ENCODE results near the gene TRIM71. TPM values are rescaled to one million over a fixed set of nuclear protein-coding genes. Genes with fewer than 3 reads are reported as not detected.

The TRIM71 gene
- polyA plus RNA-seq, 1 donor from 2014 or later: 4.0 TPM

DNA sequence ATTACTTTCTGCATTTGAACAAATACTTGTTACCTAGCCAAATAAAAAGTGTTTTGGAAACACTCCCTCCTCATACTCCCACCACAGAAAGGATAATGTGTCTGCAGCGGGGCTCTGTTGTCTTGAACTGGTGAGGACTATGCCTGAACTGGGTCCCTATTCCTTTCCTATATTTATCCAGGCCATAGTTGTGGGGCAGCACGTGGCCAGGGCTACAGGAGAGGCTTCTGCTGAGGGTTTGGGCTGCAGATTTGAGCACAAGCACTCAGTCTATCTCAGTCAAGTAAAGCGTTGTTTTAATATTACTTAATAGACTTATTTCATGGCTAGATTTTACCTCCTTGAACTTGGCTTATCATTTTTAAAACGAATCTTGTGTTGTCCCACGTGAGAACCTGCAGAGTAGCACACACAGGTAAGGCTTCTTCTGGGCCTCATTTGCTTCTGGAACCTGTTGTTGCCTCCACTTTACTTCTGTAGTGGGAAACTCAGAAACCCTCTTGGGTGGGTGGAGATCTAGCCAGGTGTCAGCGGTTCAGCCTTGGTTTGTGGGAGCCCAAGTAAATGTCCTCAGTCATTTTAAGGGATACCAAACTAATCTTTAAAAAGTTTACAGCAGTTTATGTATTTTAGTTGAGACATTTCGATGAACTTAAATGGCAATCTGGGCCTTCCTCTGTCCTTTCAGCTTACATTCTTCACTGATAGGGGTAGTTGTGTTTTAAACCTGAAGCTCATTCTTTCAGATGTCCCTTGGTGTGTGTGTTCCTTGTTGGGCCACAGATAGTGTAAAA, 51.1 kb downstream of the TRIM71 start:
- H4K20me1 ChIP-seq (ENCODE audit: insufficient read depth): no peaks in the 10 kb centered on the region
- H3K9me3 ChIP-seq (ENCODE audit: low read length): no peaks in the 10 kb centered on the region
- H3K9me2 ChIP-seq (ENCODE audit: insufficient read depth, low read length): no peaks in the 10 kb centered on the region
- no peak overlapping the region for H3K4me2 ChIP-seq (ENCODE audit: low read length)
- no peaks in the 10 kb centered on the region for H3K36me3 ChIP-seq (ENCODE audit: insufficient read depth, low read length)
- H3K27me3 ChIP-seq (ENCODE audit: insufficient read depth, low read depth, low read length): no peaks in the 10 kb centered on the region
- H2AFZ ChIP-seq (ENCODE audit: low read depth, low read length): no peak overlapping the region
- H3K9ac ChIP-seq (ENCODE audit: low read length): no peak overlapping the region
- no peak overlapping the region for H3K27ac ChIP-seq (ENCODE audit: low read length)
- TF ChIP-seq EP300 (conservative IDR thresholded peaks at IDR 0.05; ENCODE audit: poor library complexity, severe bottlenecking) (no peak), TAF1 (IDR thresholded peaks at IDR 0.05; ENCODE audit: low read depth) (no peak), EZH2 (IDR thresholded peaks at IDR 0.05; ENCODE audit: borderline replicate concordance, insufficient read depth, low read length, poor library complexity, severe bottlenecking) (no peak)
- peaks cover 13% of the 10 kb centered on the region for H3K79me2 ChIP-seq (replicated peaks; ENCODE audit: insufficient read depth, low read length)
- H3K4me3 ChIP-seq (ENCODE audit: low read length): no peak overlapping the region
- no peaks in the 10 kb centered on the region for H3F3A ChIP-seq (ENCODE audit: insufficient read depth, low read length, poor library complexity, severe bottlenecking)

- no peaks in the 10 kb centered on the region for H3K36me3 ChIP-seq (ENCODE audit: insufficient read depth, low read length)
- no peak overlapping the region for H3K4me3 ChIP-seq (ENCODE audit: low read length)
- H3F3A ChIP-seq (ENCODE audit: insufficient read depth, low read length, poor library complexity, severe bottlenecking): no peaks in the 10 kb centered on the region
- no peak overlapping the region for H3K9ac ChIP-seq (ENCODE audit: low read length)
- H3K27me3 ChIP-seq (ENCODE audit: insufficient read depth, low read depth, low read length): no peaks in the 10 kb centered on the region
- H3K79me2 ChIP-seq (replicated peaks; ENCODE audit: insufficient read depth, low read length): peaks cover 13% of the 10 kb centered on the region
- no peak overlapping the region for H2AFZ ChIP-seq (ENCODE audit: low read depth, low read length)
- H3K9me2 ChIP-seq (ENCODE audit: insufficient read depth, low read length): no peaks in the 10 kb centered on the region
- no peak overlapping the region for H3K4me2 ChIP-seq (ENCODE audit: low read length)
- no peak overlapping the region for H3K27ac ChIP-seq (ENCODE audit: low read length)
- TF ChIP-seq, protein P1, sequence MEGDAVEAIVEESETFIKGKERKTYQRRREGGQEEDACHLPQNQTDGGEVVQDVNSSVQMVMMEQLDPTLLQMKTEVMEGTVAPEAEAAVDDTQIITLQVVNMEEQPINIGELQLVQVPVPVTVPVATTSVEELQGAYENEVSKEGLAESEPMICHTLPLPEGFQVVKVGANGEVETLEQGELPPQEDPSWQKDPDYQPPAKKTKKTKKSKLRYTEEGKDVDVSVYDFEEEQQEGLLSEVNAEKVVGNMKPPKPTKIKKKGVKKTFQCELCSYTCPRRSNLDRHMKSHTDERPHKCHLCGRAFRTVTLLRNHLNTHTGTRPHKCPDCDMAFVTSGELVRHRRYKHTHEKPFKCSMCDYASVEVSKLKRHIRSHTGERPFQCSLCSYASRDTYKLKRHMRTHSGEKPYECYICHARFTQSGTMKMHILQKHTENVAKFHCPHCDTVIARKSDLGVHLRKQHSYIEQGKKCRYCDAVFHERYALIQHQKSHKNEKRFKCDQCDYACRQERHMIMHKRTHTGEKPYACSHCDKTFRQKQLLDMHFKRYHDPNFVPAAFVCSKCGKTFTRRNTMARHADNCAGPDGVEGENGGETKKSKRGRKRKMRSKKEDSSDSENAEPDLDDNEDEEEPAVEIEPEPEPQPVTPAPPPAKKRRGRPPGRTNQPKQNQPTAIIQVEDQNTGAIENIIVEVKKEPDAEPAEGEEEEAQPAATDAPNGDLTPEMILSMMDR (IDR thresholded peaks at IDR 0.05; ENCODE audit: poor library complexity, severe bottlenecking): no peak
- TF ChIP-seq EZH2 (IDR thresholded peaks at IDR 0.05; ENCODE audit: borderline replicate concordance, insufficient read depth, low read length, poor library complexity, severe bottlenecking) (no peak), EP300 (conservative IDR thresholded peaks at IDR 0.05; ENCODE audit: poor library complexity, severe bottlenecking) (no peak), SMC3 (conservative IDR thresholded peaks at IDR 0.05; ENCODE audit: poor library complexity) (no peak)
- H3K9me3 ChIP-seq (ENCODE audit: low read length): no peaks in the 10 kb centered on the region
- H4K20me1 ChIP-seq (ENCODE audit: insufficient read depth): no peaks in the 10 kb centered on the region
Measured at GRCh38 chr3:32869513-32870047, 51.8 kb downstream of the TRIM71 start.

DNA sequence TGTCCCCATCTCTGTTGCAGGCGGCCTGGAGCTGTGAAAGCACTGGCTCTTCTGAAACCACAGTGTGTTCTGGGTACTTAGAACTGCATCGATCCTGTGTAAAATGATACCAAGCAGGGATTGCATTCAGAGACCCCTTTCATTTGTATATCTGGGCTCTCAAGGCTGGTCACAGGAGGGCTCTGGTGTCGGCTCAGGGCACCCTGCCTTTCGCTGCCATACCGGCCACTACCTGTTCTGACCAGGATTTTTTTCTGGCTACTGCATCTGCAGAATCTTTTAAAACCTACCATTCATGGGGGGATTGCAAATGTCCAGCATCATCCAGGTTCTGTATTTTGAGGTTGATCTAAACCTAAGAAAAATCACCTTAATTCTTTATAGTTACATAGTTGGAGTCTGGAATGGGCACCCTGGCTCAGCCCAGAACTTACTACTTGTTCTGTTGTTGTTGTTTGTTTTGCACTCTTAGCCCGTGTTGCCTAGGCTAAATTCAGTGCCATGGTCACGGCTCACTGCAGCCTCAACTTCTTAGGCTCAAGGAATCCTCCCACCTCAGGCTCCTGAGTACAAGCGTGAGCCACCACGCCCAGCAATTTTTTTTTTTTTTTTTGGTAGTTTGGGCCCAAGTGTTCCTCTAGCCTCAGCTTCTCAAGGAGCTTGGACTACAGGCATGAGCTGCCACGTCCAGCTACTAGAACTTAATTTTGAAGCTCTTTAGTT, 52.7 kb downstream of the TRIM71 start:
- Histone ChIP-seq H3K9me3 (ENCODE audit: low read length) (no peaks in the 10 kb centered on the region), H3K4me2 (ENCODE audit: low read length) (no peak overlapping the region), H2AFZ (ENCODE audit: low read depth, low read length) (no peak overlapping the region), H4K20me1 (ENCODE audit: insufficient read depth) (no peaks in the 10 kb centered on the region), H3K4me3 (ENCODE audit: low read length) (no peak overlapping the region), H3K79me2 (replicated peaks; ENCODE audit: insufficient read depth, low read length) (peaks cover 13% of the 10 kb centered on the region), H3K9me2 (ENCODE audit: insufficient read depth, low read length) (no peaks in the 10 kb centered on the region), H3K36me3 (ENCODE audit: insufficient read depth, low read length) (no peaks in the 10 kb centered on the region), H3K27me3 (ENCODE audit: insufficient read depth, low read depth, low read length) (no peaks in the 10 kb centered on the region), H3K27ac (ENCODE audit: low read length) (no peak overlapping the region), H3K9ac (ENCODE audit: low read length) (no peak overlapping the region), H3F3A (ENCODE audit: insufficient read depth, low read length, poor library complexity, severe bottlenecking) (no peaks in the 10 kb centered on the region)
- no peak for TF ChIP-seq EZH2 (IDR thresholded peaks at IDR 0.05; ENCODE audit: borderline replicate concordance, insufficient read depth, low read length, poor library complexity, severe bottlenecking)
- TF ChIP-seq, protein P1 (IDR thresholded peaks at IDR 0.05; ENCODE audit: poor library complexity, severe bottlenecking): no peak
- TF ChIP-seq POLR2AphosphoS5 (IDR thresholded peaks at IDR 0.05): no peak
- TF ChIP-seq REST (IDR thresholded peaks at IDR 0.05; ENCODE audit: borderline replicate concordance): no peak
- no peak for TF ChIP-seq RAD21 (conservative IDR thresholded peaks at IDR 0.05)
- TF ChIP-seq TAF1 (IDR thresholded peaks at IDR 0.05; ENCODE audit: low read depth): no peak
- TF ChIP-seq EP300 (conservative IDR thresholded peaks at IDR 0.05; ENCODE audit: poor library complexity, severe bottlenecking): no peak
